Gastrocnemius medialis (tissue), 4 donors: ENCODE data around the gene KRT75.

ENCODE experiments used
- POLR2A ChIP-seq, 2 donors: fragments of 450-650 bp; IDR thresholded peaks; one replicate each; pipeline ENCODE4 v1.6.1; 2017; ENCODE audit warnings: antibody characterized with exemption in 2 of 2, mild to moderate bottlenecking in 2 of 2, moderate library complexity in 2 of 2
- TF ChIP-seq, protein P1 (sequence below), 5 experiments: fragments of 450-650 bp in 3 of 5; fragments of 200-600 bp in 2 of 5; sonication (generic) in 2 of 5; IDR thresholded peaks in 4 of 5; conservative IDR thresholded peaks in 1 of 5; 1 replicate in 4 of 5; 2 replicates in 1 of 5; pipeline ENCODE4 v1.5.1; 2016 to 2019; ENCODE audit warnings: antibody characterized with exemption in 5 of 5, mild to moderate bottlenecking in 3 of 5, moderate library complexity in 3 of 5

- TF ChIP-seq, protein P1, sequence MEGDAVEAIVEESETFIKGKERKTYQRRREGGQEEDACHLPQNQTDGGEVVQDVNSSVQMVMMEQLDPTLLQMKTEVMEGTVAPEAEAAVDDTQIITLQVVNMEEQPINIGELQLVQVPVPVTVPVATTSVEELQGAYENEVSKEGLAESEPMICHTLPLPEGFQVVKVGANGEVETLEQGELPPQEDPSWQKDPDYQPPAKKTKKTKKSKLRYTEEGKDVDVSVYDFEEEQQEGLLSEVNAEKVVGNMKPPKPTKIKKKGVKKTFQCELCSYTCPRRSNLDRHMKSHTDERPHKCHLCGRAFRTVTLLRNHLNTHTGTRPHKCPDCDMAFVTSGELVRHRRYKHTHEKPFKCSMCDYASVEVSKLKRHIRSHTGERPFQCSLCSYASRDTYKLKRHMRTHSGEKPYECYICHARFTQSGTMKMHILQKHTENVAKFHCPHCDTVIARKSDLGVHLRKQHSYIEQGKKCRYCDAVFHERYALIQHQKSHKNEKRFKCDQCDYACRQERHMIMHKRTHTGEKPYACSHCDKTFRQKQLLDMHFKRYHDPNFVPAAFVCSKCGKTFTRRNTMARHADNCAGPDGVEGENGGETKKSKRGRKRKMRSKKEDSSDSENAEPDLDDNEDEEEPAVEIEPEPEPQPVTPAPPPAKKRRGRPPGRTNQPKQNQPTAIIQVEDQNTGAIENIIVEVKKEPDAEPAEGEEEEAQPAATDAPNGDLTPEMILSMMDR (IDR thresholded peaks at IDR 0.05 in 4 of 5, conservative IDR thresholded peaks at IDR 0.05 in 1 of 5): no peak
- no peak for TF ChIP-seq POLR2A (IDR thresholded peaks at IDR 0.05)
Observed at GRCh38 chr12:52461693-52462092, 27.5 kb upstream of the KRT75 start.
